ENCODE measurements around the gene NAALADL2. TPM values are rescaled to one million over a fixed set of nuclear protein-coding genes. Genes with fewer than 3 reads are reported as not detected.

NAALADL2 gene
- total and polyA plus RNA-seq, 2 of the 8 experiments (the other 6 are each of a cell fraction or from before 2014, with no cell fraction given) = 0.12 to 0.22 TPM

GRCh38 chr3:174857301-174857700 is 1.8 kb upstream of the NAALADL2 start:
- POLR2A ChIA-PET (ENCODE audit: partially characterized antibody) = no interaction called here
- no peak for TF ChIP-seq MAFK (IDR thresholded peaks at IDR 0.05; ENCODE audit: low read depth, low read length)
- TF ChIP-seq HDAC2 (IDR thresholded peaks at IDR 0.05; ENCODE audit: borderline replicate concordance in 1 of 2, low read depth in 2 of 2, low read length in 2 of 2) = no peak
- no peak for TF ChIP-seq SUZ12 (IDR thresholded peaks at IDR 0.05; ENCODE audit: low read length)
- no peak for TF ChIP-seq MAX (IDR thresholded peaks at IDR 0.05)
- no peak for TF ChIP-seq ATF3 (IDR thresholded peaks at IDR 0.05; ENCODE audit: insufficient read depth, low read depth, low read length)
- no peak for TF ChIP-seq BRCA1 (IDR thresholded peaks at IDR 0.05; ENCODE audit: low read depth, low read length)
- no peak for TF ChIP-seq E2F6 (IDR thresholded peaks at IDR 0.05)
- no peak for TF ChIP-seq KDM5A (IDR thresholded peaks at IDR 0.05; ENCODE audit: low read length)
- TF ChIP-seq KDM4A (IDR thresholded peaks at IDR 0.05; ENCODE audit: low read depth, low read length, severe bottlenecking) = no peak
- TF ChIP-seq NANOG (IDR thresholded peaks at IDR 0.05; ENCODE audit: insufficient read depth, low read depth, low read length, poor library complexity, severe bottlenecking) = no peak
- TF ChIP-seq ATF2 (IDR thresholded peaks at IDR 0.05; ENCODE audit: low read length) = no peak

More at GRCh38 chr3:174857301-174857700, 1.8 kb upstream of the NAALADL2 start:
- CTCF ChIA-PET (ENCODE audit: partially characterized antibody) = no interaction called here
- no peak overlapping the region for H4K91ac ChIP-seq (replicated peaks; ENCODE audit: insufficient read length, low read length)
- H3K9me3 ChIP-seq (ENCODE audit: insufficient read depth in 2 of 2, low read depth in 1 of 2, low read length in 1 of 2) = no peaks in the 10 kb centered on the region
- 61% methylated on average over 3 of the region's 3 CpGs; no CpG with 5 or more reads in 1 of the 2 experiments for WGBS, 2 experiments (ENCODE audit: extremely low coverage in 1 of 2, insufficient coverage in 1 of 2, insufficient read length in 1 of 2, insufficient replicate concordance in 2 of 2, low coverage in 1 of 2, low lambda C conversion rate in 2 of 2, missing lambda C conversion rate in 1 of 2)
- no peaks in the 10 kb centered on the region for H3K79me1 ChIP-seq (ENCODE audit: low read depth, low read length)
- no peak overlapping the region for H4K8ac ChIP-seq (ENCODE audit: extremely low read depth, insufficient read depth, low read length)
- no peak overlapping the region for H4K5ac ChIP-seq (ENCODE audit: insufficient read length, low read depth, low read length)
- no peak overlapping the region for H2BK120ac ChIP-seq (replicated peaks; ENCODE audit: low read depth, low read length)
- peaks cover 0 to 3% (median 1%) of the 10 kb centered on the region in 4 experiments; a peak in 3 of 7 replicates for H3K4me1 ChIP-seq (replicated peaks in 1 of 4; ENCODE audit: control insufficient read depth in 3 of 4, insufficient read depth in 4 of 4, low read length in 3 of 4)
- no peak overlapping the region for H2BK20ac ChIP-seq (ENCODE audit: low read length)
- H3K23ac ChIP-seq (ENCODE audit: insufficient read length) = no peak overlapping the region
- no peak overlapping the region for H2BK12ac ChIP-seq (ENCODE audit: low read depth, low read length)
- no peak overlapping the region for H3K18ac ChIP-seq (ENCODE audit: extremely low read depth, low read length)
- H3K79me2 ChIP-seq (ENCODE audit: control insufficient read depth in 1 of 2, insufficient read depth in 2 of 2, low read length in 2 of 2) = no peaks in the 10 kb centered on the region
- H3K27ac ChIP-seq (ENCODE audit: low read depth, low read length) = no peak overlapping the region
- no peaks in the 10 kb centered on the region for H3K36me3 ChIP-seq (ENCODE audit: control insufficient read depth in 2 of 4, insufficient read depth in 4 of 4, low read length in 3 of 4)
- no peak overlapping the region for H2AFZ ChIP-seq (ENCODE audit: low read length)
- no peak overlapping the region for H3K56ac ChIP-seq (replicated peaks; ENCODE audit: insufficient read length, low read depth, low read length)
- H2AK5ac ChIP-seq (ENCODE audit: low read depth, low read length) = no peak overlapping the region
- no peak overlapping the region for H3K9ac ChIP-seq (replicated peaks in 1 of 4; ENCODE audit: extremely low read depth in 1 of 4, low read depth in 3 of 4, low read length in 3 of 4)
- no peak for DNase-seq (ENCODE audit: low read depth in 1 of 2, low spot score in 2 of 2)
- H3K4me3 ChIP-seq (ENCODE audit: extremely low read depth in 1 of 4, insufficient read depth in 2 of 4, low read depth in 3 of 4, low read length in 4 of 4) = no peak overlapping the region
- no peaks in the 10 kb centered on the region for H3K23me2 ChIP-seq (ENCODE audit: low read depth, low read length)
- no peaks in the 10 kb centered on the region for H4K20me1 ChIP-seq (replicated peaks in 1 of 2; ENCODE audit: control insufficient read depth in 1 of 2, insufficient read depth in 2 of 2, low read length in 2 of 2)
- no peak overlapping the region for H3K14ac ChIP-seq (ENCODE audit: insufficient read length)
- no peak overlapping the region for H2BK5ac ChIP-seq (ENCODE audit: low read depth, low read length)
- no peak for FAIRE-seq
- H3K4ac ChIP-seq (replicated peaks; ENCODE audit: insufficient read length, low read depth, low read length) = no peak overlapping the region
- no peak overlapping the region for H2BK15ac ChIP-seq (ENCODE audit: low read length)
- no peaks in the 10 kb centered on the region for H3K27me3 ChIP-seq (replicated peaks in 1 of 4; ENCODE audit: control insufficient read depth in 3 of 4, extremely low read depth in 1 of 4, insufficient read depth in 3 of 4, low read length in 3 of 4)
- no peak overlapping the region for H3K4me2 ChIP-seq (ENCODE audit: insufficient read depth in 1 of 2, low read depth in 2 of 2, low read length in 2 of 2)
